Kidney (tissue), 14 donors: ENCODE measurements around the gene SMG6. TPM values are rescaled to one million over a fixed set of nuclear protein-coding genes. Genes with fewer than 3 reads are reported as not detected.

Source experiments
- DNase-seq, 5 donors: peaks; one replicate each; pipeline ENCODE4 v3.0.0-alpha.2; 2013 to 2020
- FAIRE-seq: peaks from 2 replicates; lab custom pipeline; 2012; peaks lifted over from hg19 to GRCh38; lab: Jason Lieb, UNC
- H3K27ac ChIP-seq, 2 donors: one replicate each; pipeline ENCODE4 v1.7.0; 2013; ENCODE audit warnings: low read depth in 2 of 2, low read length in 2 of 2, inconsistent platforms in 1 of 2
- H3K27me3 ChIP-seq: one replicate; pipeline ENCODE4 v1.7.1; 2013; ENCODE audit warnings: low read length, inconsistent platforms; ENCODE audit not compliant: control insufficient read depth, insufficient read depth
- H3K36me3 ChIP-seq, 3 donors: one replicate each; pipeline versions ENCODE4 v1.7.0 to v1.7.1; 2013; ENCODE audit warnings: low read length in 3 of 3, control low read depth in 1 of 3, inconsistent platforms in 1 of 3; ENCODE audit not compliant: insufficient read depth in 3 of 3, control insufficient read depth in 2 of 3
- H3K4me1 ChIP-seq, 3 donors: one replicate each; pipeline versions ENCODE4 v1.7.0 to v1.7.1; 2013; ENCODE audit warnings: low read length in 3 of 3, inconsistent platforms in 1 of 3, low read depth in 1 of 3; ENCODE audit not compliant: control insufficient read depth in 2 of 3, insufficient read depth in 2 of 3
- H3K4me3 ChIP-seq, 3 donors: one replicate each; pipeline versions ENCODE4 v1.7.0 to v1.8.1; 2013; ENCODE audit warnings: low read length in 3 of 3, control low read depth in 1 of 3, inconsistent platforms in 1 of 3
- H3K9ac ChIP-seq, 3 donors: one replicate each; pipeline versions ENCODE4 v1.7.0 to v1.7.1; 2013; ENCODE audit warnings: low read length in 3 of 3, control low read depth in 1 of 3, inconsistent platforms in 1 of 3
- H3K9me3 ChIP-seq, 3 donors: one replicate each; pipeline versions ENCODE4 v1.7.0 to v1.7.1; 2013; ENCODE audit warnings: low read length in 3 of 3, control low read depth in 1 of 3, inconsistent platforms in 1 of 3; ENCODE audit not compliant: control insufficient read depth in 2 of 3, insufficient read depth in 1 of 3
- CTCF ChIP-seq: IDR thresholded peaks from 3 replicates; pipeline ENCODE4 v1.5.1; 2012; ENCODE audit warnings: mild to moderate bottlenecking, moderate library complexity, borderline replicate concordance; ENCODE audit not compliant: insufficient read depth; ENCODE audit errors: extremely low read depth
- intact Hi-C: fragments of 100-400 bp; cut with DNase I; formaldehyde crosslinking; loops from one replicate; pipeline ENCODE4 v1.11.1; 2022
- polyA plus RNA-seq: library from polyadenylated mRNA; stranded (reverse); fragments of 350-450 nt; fragmentation: Illumina TruSeq; extraction: RNeasy Lipid Tissue Mini Kit (QIAGEN cat#74804); gene quantifications from one replicate; pipeline ENCODE4 v1.2.3, GENCODE V29; 2014; ENCODE audit warnings: low read depth, low replicate concordance; ENCODE audit not compliant: insufficient read depth
- total RNA-seq: library from RNA; stranded (reverse); fragmentation: NEBNext Ultra II Directional; extraction: Animal tissue kit (Norgen Biotek cat#: 25700); gene quantifications from one replicate; pipeline ENCODE4 v1.2.1, GENCODE V29; 2021
- donor health status: control.
- donor health status: control.
- donor health status: control.
- donor health status: control.
- donor health status: control.
- donor health status: DM: yes; HTN: yes; CAD: no.
- donor health status: Normal renal cell carcinoma (clear cell type).

Gene SMG6
- total and polyA plus RNA-seq, 2 donors from 2014 or later = 20.6 to 37.3 TPM

GRCh38 chr17:2027528-2028233, 275.9 kb downstream of the SMG6 start:
- H3K36me3 ChIP-seq = no peaks in the 10 kb centered on the region

GRCh38 chr17:2025622-2026309, 277.8 kb downstream of the SMG6 start:
- Histone ChIP-seq H3K27ac (peak overlapping the region in 1 of 2 donors; percentile 43), H3K9me3 (no peaks in the 10 kb centered on the region)

More at GRCh38 chr17:2027528-2028233, 275.9 kb downstream of the SMG6 start:
- DNase-seq (no peak), FAIRE-seq (no peak)
- Histone ChIP-seq H3K9me3 (no peaks in the 10 kb centered on the region), H3K27ac (no peak overlapping the region), H3K4me3 (no peak overlapping the region), H3K27me3 (peaks cover 2% of the 10 kb centered on the region), H3K9ac (no peak overlapping the region), H3K4me1 (peaks cover 0 to 17% (median 6%) of the 10 kb centered on the region in 3 donors)
- TF ChIP-seq CTCF = no peak
- intact Hi-C loops = loop anchor here (5.0 kb wide), 1 partner anchor 115 kb away; no protein-coding TSS in a partner anchor

GRCh38 chr17:2025220-2025621, 278.4 kb downstream of the SMG6 start, which contains the start of gene RTN4RL1:
Gene RTN4RL1 (minus strand): TSS chr17:2025334. CDS start chr17:2024865, 469 bp downstream.
- no peak for TF ChIP-seq CTCF
- Histone ChIP-seq H3K36me3 (no peaks in the 10 kb centered on the region), H3K4me3 (peak within 1 kb of the TSS in 2 of 3 donors; percentile 34 to 39), H3K9me3 (no peaks in the 10 kb centered on the region), H3K27ac (peak within 1 kb of the TSS in 1 of 2 donors; percentile 43), H3K4me1 (peaks cover 0 to 12% (median 0%) of the 10 kb centered on the region in 3 donors), H3K9ac (no peak within 1 kb of the TSS), H3K27me3 (peaks cover 2% of the 10 kb centered on the region)
- peak; percentile 75 to 93 (median 85) for DNase-seq
- intact Hi-C loops = loop anchor here (5.0 kb wide), 1 partner anchor 113 kb away; no protein-coding TSS in a partner anchor
- FAIRE-seq = no peak

More at GRCh38 chr17:2025622-2026309, 277.8 kb downstream of the SMG6 start:
- peak; percentile 85 to 89 (median 86) for DNase-seq
- H3K36me3 ChIP-seq = no peaks in the 10 kb centered on the region
- peak overlapping the region in 2 of 3 donors; percentile 34 to 39 for H3K4me3 ChIP-seq
- TF ChIP-seq CTCF = peak; percentile 72
- no peak for FAIRE-seq
- peaks cover 0 to 15% (median 3%) of the 10 kb centered on the region in 3 donors for H3K4me1 ChIP-seq
- H3K27me3 ChIP-seq = peaks cover 2% of the 10 kb centered on the region
- H3K9ac ChIP-seq = no peak overlapping the region
- intact Hi-C loops = loop anchor here (5.0 kb wide), 1 partner anchor 113 kb away; no protein-coding TSS in a partner anchor
